Activated naive CD8-positive, alpha-beta T cell treated with anti-CD3 and anti-CD28 coated beads, Interleukin-2, amount 50 U/mL, for 16 hours (primary cell): ENCODE measurements around the gene NUDT1.

ENCODE experiments used
- DNase-seq: peaks from one replicate; pipeline ENCODE4 v3.0.0-alpha.2; 2020; ENCODE audit warnings: low read depth, low spot score

The NUDT1 gene

GRCh38 chr7:2241580-2242540 is at the start of gene NUDT1, which contains the start of gene MRM2:
NUDT1 (plus strand) TSS chr7:2242226; CDS start chr7:2244575, 2,349 bp downstream.
MRM2 (minus strand) TSS chr7:2242205; CDS start chr7:2242169, 36 bp downstream.
- peak; percentile 35 for DNase-seq

GRCh38 chr7:2192831-2193534 is 49.0 kb upstream of the NUDT1 start:
- DNase-seq: no peak

GRCh38 chr7:2193575-2194305 is 48.3 kb upstream of the NUDT1 start:
- no peak for DNase-seq

- no peak for DNase-seq
Observed at GRCh38 chr7:2195400-2196246, 46.4 kb upstream of the NUDT1 start.

- DNase-seq: no peak
Observed at GRCh38 chr7:2196381-2197378, 45.3 kb upstream of the NUDT1 start.

GRCh38 chr7:2197436-2198155 is 44.4 kb upstream of the NUDT1 start:
- no peak for DNase-seq

- no peak for DNase-seq
Observed at GRCh38 chr7:2198206-2198605, 43.8 kb upstream of the NUDT1 start.

GRCh38 chr7:2198760-2199159 is 43.3 kb upstream of the NUDT1 start:
- no peak for DNase-seq

GRCh38 chr7:2199528-2199927 is 42.5 kb upstream of the NUDT1 start:
- no peak for DNase-seq

GRCh38 chr7:2199956-2200583 is 42.0 kb upstream of the NUDT1 start:
- no peak for DNase-seq

- no peak for DNase-seq
Observed at GRCh38 chr7:2200584-2200980, 41.4 kb upstream of the NUDT1 start.

GRCh38 chr7:2201128-2201527 is 40.9 kb upstream of the NUDT1 start:
- no peak for DNase-seq

- no peak for DNase-seq
Observed at GRCh38 chr7:2201686-2202360, 40.2 kb upstream of the NUDT1 start.

GRCh38 chr7:2202361-2202761 is 39.7 kb upstream of the NUDT1 start:
- no peak for DNase-seq

GRCh38 chr7:2202901-2203765 is 38.9 kb upstream of the NUDT1 start:
- DNase-seq: no peak

GRCh38 chr7:2203766-2204300 is 38.2 kb upstream of the NUDT1 start:
- DNase-seq: no peak

- DNase-seq: no peak
Observed at GRCh38 chr7:2204446-2204845, 37.6 kb upstream of the NUDT1 start.
